Measurements from ENCODE around the gene CYLC1. TPM values are rescaled to one million over a fixed set of nuclear protein-coding genes. Genes with fewer than 3 reads are reported as not detected.

Gene CYLC1
- total and polyA plus RNA-seq, 2 donors (not counting 3 experiments of a cell fraction or from before 2014, with no cell fraction given) = not detected

- Histone ChIP-seq H3K9ac (replicated peaks; ENCODE audit: extremely low read depth, insufficient read depth, low read length) (no peak overlapping the region), H3K27ac (ENCODE audit: insufficient read depth, low read depth, low read length) (no peak overlapping the region), H4K20me1 (replicated peaks; ENCODE audit: control insufficient read depth, extremely low read depth, insufficient read depth, low read length) (no peaks in the 10 kb centered on the region), H3K27me3 (ENCODE audit: control insufficient read depth in 2 of 2, insufficient read depth in 2 of 2, low read length in 2 of 2) (no peaks in the 10 kb centered on the region), H3K9me1 (replicated peaks; ENCODE audit: control insufficient read depth, extremely low read depth, insufficient read depth, low read length) (no peaks in the 10 kb centered on the region), H3K36me3 (ENCODE audit: control insufficient read depth in 2 of 2, extremely low read depth in 1 of 2, insufficient read depth in 2 of 2, low read length in 2 of 2) (no peaks in the 10 kb centered on the region), H3K4me1 (ENCODE audit: control insufficient read depth, extremely low read depth, insufficient read depth, low read length) (no peaks in the 10 kb centered on the region), H3K9me3 (replicated peaks; ENCODE audit: control insufficient read depth, insufficient read depth, low read length) (no peaks in the 10 kb centered on the region), H3K4me2 (ENCODE audit: insufficient read depth, low read length) (no peak overlapping the region), H3K4me3 (replicated peaks in 1 of 3; ENCODE audit: insufficient read depth in 1 of 3, low read depth in 1 of 3, low read length in 3 of 3) (no peak overlapping the region), H2AFZ (ENCODE audit: low read depth, low read length) (no peak overlapping the region), H3K79me2 (ENCODE audit: control insufficient read depth, insufficient read depth, low read length) (no peaks in the 10 kb centered on the region)
- intact Hi-C loops (cut with micrococcal nuclease) = no loop called here
- ChIA-PET POLR2A (no interaction called here), CTCF (no interaction called here)
- BruUV-seq (replicated peaks) = no TSS peak
- DNase-seq (ENCODE audit: low read depth, low spot score) (no peak), FAIRE-seq (no peak)
- dilution Hi-C loops (cut with MboI; ENCODE audit: extremely low pct_ligation_motif_present, low sequenced_read_pairs) = no loop called here
- TF ChIP-seq EZH2 (IDR thresholded peaks at IDR 0.05; ENCODE audit: borderline replicate concordance, low read depth, low read length, severe bottlenecking) = no peak
Measured at GRCh38 chrX:83829874-83830273, 31.1 kb upstream of the CYLC1 start.

- H3K4me2 ChIP-seq (ENCODE audit: insufficient read depth, low read length) = no peak overlapping the region
- no peaks in the 10 kb centered on the region for H3K9me1 ChIP-seq (replicated peaks; ENCODE audit: control insufficient read depth, extremely low read depth, insufficient read depth, low read length)
- TF ChIP-seq GATA2 (IDR thresholded peaks at IDR 0.05; ENCODE audit: insufficient read depth, insufficient read length, low read depth, low read length) (no peak), CTCF (IDR thresholded peaks at IDR 0.05; ENCODE audit: extremely low read depth in 1 of 2, insufficient read depth in 1 of 2, low read depth in 1 of 2, low read length in 2 of 2) (peak; percentile 29 to 36), EZH2 (IDR thresholded peaks at IDR 0.05; ENCODE audit: borderline replicate concordance, low read depth, low read length, severe bottlenecking) (no peak), POLR2AphosphoS5 (IDR thresholded peaks at IDR 0.05; ENCODE audit: insufficient read depth, low read depth, low read length) (no peak), MYC (IDR thresholded peaks at IDR 0.05; ENCODE audit: low read depth, low read length) (no peak)
- no peaks in the 10 kb centered on the region for H4K20me1 ChIP-seq (replicated peaks; ENCODE audit: control insufficient read depth, extremely low read depth, insufficient read depth, low read length)
- H3K9ac ChIP-seq (replicated peaks; ENCODE audit: extremely low read depth, insufficient read depth, low read length) = no peak overlapping the region
- dilution Hi-C loops (cut with MboI; ENCODE audit: extremely low pct_ligation_motif_present, low sequenced_read_pairs) (no loop called here), intact Hi-C loops (cut with micrococcal nuclease) (no loop called here)
- no peak overlapping the region for H3K27ac ChIP-seq (ENCODE audit: insufficient read depth, low read depth, low read length)
- DNase-seq (ENCODE audit: low read depth, low spot score) (peak; percentile 1), FAIRE-seq (peak; percentile 79)
- H3K4me1 ChIP-seq (ENCODE audit: control insufficient read depth, extremely low read depth, insufficient read depth, low read length) = no peaks in the 10 kb centered on the region
- H3K9me3 ChIP-seq (replicated peaks; ENCODE audit: control insufficient read depth, insufficient read depth, low read length) = no peaks in the 10 kb centered on the region
- H3K79me2 ChIP-seq (ENCODE audit: control insufficient read depth, insufficient read depth, low read length) = no peaks in the 10 kb centered on the region
- H3K36me3 ChIP-seq (ENCODE audit: control insufficient read depth in 2 of 2, extremely low read depth in 1 of 2, insufficient read depth in 2 of 2, low read length in 2 of 2) = no peaks in the 10 kb centered on the region
- ChIA-PET CTCF (interaction anchor here (0.8 kb wide), 1 partner anchor 1888 kb away, joined by 3 read pairs; no protein-coding TSS in a partner anchor), POLR2A (no interaction called here)
- no peak overlapping the region for H2AFZ ChIP-seq (ENCODE audit: low read depth, low read length)
- H3K27me3 ChIP-seq (ENCODE audit: control insufficient read depth in 2 of 2, insufficient read depth in 2 of 2, low read length in 2 of 2) = no peaks in the 10 kb centered on the region
- no peak overlapping the region for H3K4me3 ChIP-seq (replicated peaks in 1 of 3; ENCODE audit: insufficient read depth in 1 of 3, low read depth in 1 of 3, low read length in 3 of 3)
- BruUV-seq (replicated peaks) = no TSS peak
Measured at GRCh38 chrX:83845397-83845796, 15.5 kb upstream of the CYLC1 start.
